HG03460 (cell line): Measurements from ENCODE around the gene NAALADL2.
"Not testable (repeated sequence)": the region's sequence is repeated elsewhere in the genome, so short reads cannot be mapped to it uniquely, and the experiment has no call there.

Experiments
- ATAC-seq: cut with Tn5 transposase; IDR thresholded peaks from one replicate; pipeline ENCODE4 v1.9.1; 2021; ENCODE audit not compliant: unreplicated experiment

The NAALADL2 gene

GRCh38 chr3:175528693-175529092, 669.6 kb downstream of the NAALADL2 start:
- not testable (repeated sequence) for ATAC-seq

GRCh38 chr3:175535351-175535750, 676.2 kb downstream of the NAALADL2 start:
- no peak for ATAC-seq

GRCh38 chr3:175546115-175546514, 687.0 kb downstream of the NAALADL2 start:
- no peak for ATAC-seq

- no peak for ATAC-seq
Observed at GRCh38 chr3:175552929-175553328, 693.8 kb downstream of the NAALADL2 start.

GRCh38 chr3:175554801-175555200, 695.7 kb downstream of the NAALADL2 start:
- ATAC-seq: no peak

- ATAC-seq: no peak
Observed at GRCh38 chr3:175558261-175558660, 699.1 kb downstream of the NAALADL2 start.

- ATAC-seq: no peak
Observed at GRCh38 chr3:175564363-175564762, 705.2 kb downstream of the NAALADL2 start.

- no peak for ATAC-seq
Observed at GRCh38 chr3:175571096-175571495, 712.0 kb downstream of the NAALADL2 start.

- ATAC-seq: no peak
Observed at GRCh38 chr3:175573226-175573625, 714.1 kb downstream of the NAALADL2 start.

GRCh38 chr3:175580318-175580717, 721.2 kb downstream of the NAALADL2 start:
- ATAC-seq: no peak

GRCh38 chr3:175585898-175586297, 726.8 kb downstream of the NAALADL2 start:
- no peak for ATAC-seq

GRCh38 chr3:175590745-175591144, 731.6 kb downstream of the NAALADL2 start:
- no peak for ATAC-seq

- ATAC-seq: no peak
Observed at GRCh38 chr3:175591375-175591774, 732.2 kb downstream of the NAALADL2 start.

GRCh38 chr3:175593331-175593730, 734.2 kb downstream of the NAALADL2 start:
- no peak for ATAC-seq

- no peak for ATAC-seq
Observed at GRCh38 chr3:175598740-175599139, 739.6 kb downstream of the NAALADL2 start.

- no peak for ATAC-seq
Observed at GRCh38 chr3:175601521-175601920, 742.4 kb downstream of the NAALADL2 start.

- ATAC-seq: no peak
Observed at GRCh38 chr3:175605851-175606250, 746.7 kb downstream of the NAALADL2 start.

GRCh38 chr3:175606650-175607318, 747.6 kb downstream of the NAALADL2 start:
- no peak for ATAC-seq

- no peak for ATAC-seq
Observed at GRCh38 chr3:175608356-175608755, 749.2 kb downstream of the NAALADL2 start.

- no peak for ATAC-seq
Observed at GRCh38 chr3:175608911-175609310, 749.8 kb downstream of the NAALADL2 start.

- ATAC-seq: no peak
Observed at GRCh38 chr3:175612487-175613196, 753.5 kb downstream of the NAALADL2 start.

- ATAC-seq: not testable (repeated sequence)
Observed at GRCh38 chr3:175614107-175614506, 755.0 kb downstream of the NAALADL2 start.

GRCh38 chr3:175617247-175617646, 758.1 kb downstream of the NAALADL2 start:
- ATAC-seq: no peak
